ENCODE results near the gene MAPK12. TPM values are rescaled to one million over a fixed set of nuclear protein-coding genes. Genes with fewer than 3 reads are reported as not detected.

Gene MAPK12
- total RNA-seq, 2 experiments from 2014 or later: 1.2 to 1.3 TPM

DNA sequence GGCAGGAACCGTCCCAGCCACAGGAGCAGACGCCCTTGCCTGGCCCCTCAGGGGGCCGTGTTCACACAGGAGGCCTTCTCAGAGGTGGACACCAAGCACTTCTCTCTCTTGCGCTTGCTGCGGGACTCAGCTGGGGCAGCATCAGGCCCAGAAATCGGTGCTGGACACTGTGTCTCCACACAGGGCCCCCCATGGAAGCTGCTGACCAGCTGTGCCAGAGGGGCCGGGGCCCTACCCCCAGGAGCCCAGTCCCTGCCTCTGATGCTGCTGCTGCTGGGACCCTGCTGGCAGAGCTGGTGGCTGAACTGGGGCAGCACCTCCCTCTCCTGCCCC, 42.0 kb upstream of the MAPK12 start:
- Mint-ChIP-seq H3K27me3 (peaks cover 30% of the 10 kb centered on the region), H3K27ac (no peak overlapping the region), H3K36me3 (ENCODE audit: low read depth) (no peaks in the 10 kb centered on the region), H3K4me1 (ENCODE audit: low read depth) (no peaks in the 10 kb centered on the region), H3K9me3 (no peaks in the 10 kb centered on the region), H3K4me3 (no peak overlapping the region)
- Histone ChIP-seq H3K36me3 (ENCODE audit: insufficient read depth, low read length) (no peaks in the 10 kb centered on the region), H3K9me3 (ENCODE audit: control insufficient read depth in 1 of 2, insufficient read depth in 1 of 2, low read length in 2 of 2) (peaks cover 0 to 18% of the 10 kb centered on the region in 2 experiments), H3K4me3 (ENCODE audit: low read length) (no peak overlapping the region), H3K27me3 (ENCODE audit: control insufficient read depth in 1 of 2, insufficient read depth in 2 of 2, low read length in 2 of 2) (peaks cover 38 to 47% of the 10 kb centered on the region in 2 experiments), H3K27ac (ENCODE audit: low read depth in 1 of 2, low read length in 2 of 2) (no peak overlapping the region), H3K4me1 (ENCODE audit: insufficient read depth, low read length) (peaks cover 16% of the 10 kb centered on the region)
- intact Hi-C loops (cut with DNase I, micrococcal nuclease): no loop called here
- CTCF ChIA-PET: interaction anchor here (0.6 kb wide), 1 partner anchor 58 kb away, joined by 3 read pairs; no protein-coding TSS in a partner anchor
- ATAC-seq (ENCODE audit: poor library complexity): no peak
- POLR2A ChIA-PET: no interaction called here
- TF ChIP-seq, protein P1, sequence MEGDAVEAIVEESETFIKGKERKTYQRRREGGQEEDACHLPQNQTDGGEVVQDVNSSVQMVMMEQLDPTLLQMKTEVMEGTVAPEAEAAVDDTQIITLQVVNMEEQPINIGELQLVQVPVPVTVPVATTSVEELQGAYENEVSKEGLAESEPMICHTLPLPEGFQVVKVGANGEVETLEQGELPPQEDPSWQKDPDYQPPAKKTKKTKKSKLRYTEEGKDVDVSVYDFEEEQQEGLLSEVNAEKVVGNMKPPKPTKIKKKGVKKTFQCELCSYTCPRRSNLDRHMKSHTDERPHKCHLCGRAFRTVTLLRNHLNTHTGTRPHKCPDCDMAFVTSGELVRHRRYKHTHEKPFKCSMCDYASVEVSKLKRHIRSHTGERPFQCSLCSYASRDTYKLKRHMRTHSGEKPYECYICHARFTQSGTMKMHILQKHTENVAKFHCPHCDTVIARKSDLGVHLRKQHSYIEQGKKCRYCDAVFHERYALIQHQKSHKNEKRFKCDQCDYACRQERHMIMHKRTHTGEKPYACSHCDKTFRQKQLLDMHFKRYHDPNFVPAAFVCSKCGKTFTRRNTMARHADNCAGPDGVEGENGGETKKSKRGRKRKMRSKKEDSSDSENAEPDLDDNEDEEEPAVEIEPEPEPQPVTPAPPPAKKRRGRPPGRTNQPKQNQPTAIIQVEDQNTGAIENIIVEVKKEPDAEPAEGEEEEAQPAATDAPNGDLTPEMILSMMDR (IDR thresholded peaks at IDR 0.05): no peak
- DNase-seq: no peak

DNA sequence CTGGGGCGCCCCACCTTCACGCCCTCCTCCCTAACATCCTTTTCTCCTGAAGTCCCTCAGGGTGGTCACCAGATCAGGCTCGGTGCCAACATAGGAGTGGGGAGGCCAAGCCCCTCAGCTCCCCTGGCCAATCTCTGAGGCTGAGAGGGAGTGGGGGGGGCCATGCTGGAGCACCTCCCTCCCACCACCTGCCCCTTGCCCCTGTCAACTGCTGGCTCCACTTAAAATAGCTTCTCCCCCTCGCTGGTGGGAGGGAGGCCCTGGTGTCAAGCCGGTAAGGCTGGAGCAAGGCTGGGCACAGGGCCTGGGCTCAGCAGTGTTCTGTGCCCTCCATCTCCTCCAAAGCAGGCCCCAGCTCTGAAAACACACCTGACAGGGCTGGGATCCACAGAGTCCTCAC, 41.1 kb upstream of the MAPK12 start:
- ATAC-seq (ENCODE audit: poor library complexity): no peak
- CTCF ChIA-PET: no interaction called here

DNA sequence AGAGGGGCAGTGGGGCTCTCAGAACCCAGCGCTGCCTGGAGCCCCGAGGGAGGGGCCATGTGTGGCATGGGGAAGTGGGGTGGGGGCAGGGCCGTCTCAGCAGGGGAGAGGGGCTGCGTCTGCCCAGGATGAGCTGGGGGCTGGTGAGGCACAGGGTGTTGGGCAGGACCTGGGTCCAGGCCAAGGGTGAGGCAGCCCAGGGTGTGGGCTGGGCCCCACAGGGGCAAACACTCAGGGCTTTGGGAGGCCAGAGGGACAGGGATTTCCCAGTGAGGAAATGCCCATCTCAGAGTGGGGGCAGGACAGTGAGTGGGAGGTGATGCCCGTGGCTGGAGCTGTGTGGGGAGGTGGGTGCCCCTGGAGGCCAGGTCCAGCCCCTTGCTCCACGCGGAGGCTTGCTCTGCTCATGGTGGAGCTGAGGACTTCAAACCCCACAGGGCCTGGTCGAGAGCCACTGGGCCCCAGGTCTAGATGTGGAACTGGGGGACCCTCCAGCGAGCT, 40.6 kb upstream of the MAPK12 start:
- Mint-ChIP-seq H3K27ac (no peak overlapping the region), H3K27me3 (peaks cover 43% of the 10 kb centered on the region), H3K36me3 (ENCODE audit: low read depth) (no peaks in the 10 kb centered on the region), H3K9me3 (no peaks in the 10 kb centered on the region), H3K4me3 (no peak overlapping the region), H3K4me1 (ENCODE audit: low read depth) (no peaks in the 10 kb centered on the region)
- ATAC-seq (ENCODE audit: poor library complexity): no peak
- intact Hi-C loops (cut with DNase I, micrococcal nuclease): no loop called here
- DNase-seq: peak in 2 of 14 experiments; percentile 55 to 66
- Histone ChIP-seq H3K4me3 (ENCODE audit: low read length) (no peak overlapping the region), H3K9me3 (ENCODE audit: control insufficient read depth in 1 of 2, insufficient read depth in 1 of 2, low read length in 2 of 2) (peaks cover 0 to 18% of the 10 kb centered on the region in 2 experiments), H3K27ac (ENCODE audit: low read depth in 1 of 2, low read length in 2 of 2) (no peak overlapping the region), H3K27me3 (ENCODE audit: control insufficient read depth in 1 of 2, insufficient read depth in 2 of 2, low read length in 2 of 2) (peaks cover 42 to 44% of the 10 kb centered on the region in 2 experiments), H3K4me1 (ENCODE audit: insufficient read depth, low read length) (peaks cover 14% of the 10 kb centered on the region), H3K36me3 (ENCODE audit: insufficient read depth, low read length) (no peaks in the 10 kb centered on the region)
- TF ChIP-seq, protein P1 (IDR thresholded peaks at IDR 0.05): no peak
- POLR2A ChIA-PET: no interaction called here
- CTCF ChIA-PET: no interaction called here

More for the DNA sequence above, 41.1 kb upstream of the MAPK12 start:
- POLR2A ChIA-PET: no interaction called here
- Mint-ChIP-seq H3K27ac (no peak overlapping the region), H3K4me1 (ENCODE audit: low read depth) (no peaks in the 10 kb centered on the region), H3K9me3 (no peaks in the 10 kb centered on the region), H3K27me3 (peaks cover 39% of the 10 kb centered on the region), H3K4me3 (no peak overlapping the region), H3K36me3 (ENCODE audit: low read depth) (no peaks in the 10 kb centered on the region)
- intact Hi-C loops (cut with DNase I, micrococcal nuclease): no loop called here
- no peak overlapping the region for H3K27ac ChIP-seq (ENCODE audit: low read depth in 1 of 2, low read length in 2 of 2)
- H3K4me3 ChIP-seq (ENCODE audit: low read length): no peak overlapping the region
- H3K27me3 ChIP-seq (ENCODE audit: control insufficient read depth in 1 of 2, insufficient read depth in 2 of 2, low read length in 2 of 2): peaks cover 40 to 44% of the 10 kb centered on the region in 2 experiments
- H3K4me1 ChIP-seq (ENCODE audit: insufficient read depth, low read length): peaks cover 14% of the 10 kb centered on the region
- H3K36me3 ChIP-seq (ENCODE audit: insufficient read depth, low read length): no peaks in the 10 kb centered on the region
- TF ChIP-seq, protein P1 (IDR thresholded peaks at IDR 0.05): no peak
- DNase-seq: no peak
- peaks cover 0 to 18% of the 10 kb centered on the region in 2 experiments for H3K9me3 ChIP-seq (ENCODE audit: control insufficient read depth in 1 of 2, insufficient read depth in 1 of 2, low read length in 2 of 2)
